SK-N-MC (cell line): ENCODE results near the gene GPR160.

Experiments used
- EZH2 ChIP-seq: fragments of 200-600 bp; sonication (generic); IDR thresholded peaks from one replicate; pipeline ENCODE4 v1.6.1; 2017; ENCODE audit warnings: antibody characterized with exemption
- POLR2AphosphoS5 ChIP-seq: IDR thresholded peaks from 2 replicates; pipeline ENCODE4 v1.6.1; 2012; ENCODE audit warnings: mild to moderate bottlenecking, low read depth, low read length, borderline replicate concordance

GRCh38 chr3:170057550-170057949 lies 19.8 kb downstream of the GPR160 start:
- TF ChIP-seq EZH2 (no peak), POLR2AphosphoS5 (no peak)
